HG03571 (cell line): ENCODE results near the gene PPP3CB.
"Not testable (repeated sequence)": the region's sequence is repeated elsewhere in the genome, so short reads cannot be mapped to it uniquely, and the experiment has no call there.

Source experiments
- ATAC-seq: cut with Tn5 transposase; IDR thresholded peaks from one replicate; pipeline ENCODE4 v1.9.1; 2021; ENCODE audit not compliant: unreplicated experiment

The PPP3CB gene

DNA sequence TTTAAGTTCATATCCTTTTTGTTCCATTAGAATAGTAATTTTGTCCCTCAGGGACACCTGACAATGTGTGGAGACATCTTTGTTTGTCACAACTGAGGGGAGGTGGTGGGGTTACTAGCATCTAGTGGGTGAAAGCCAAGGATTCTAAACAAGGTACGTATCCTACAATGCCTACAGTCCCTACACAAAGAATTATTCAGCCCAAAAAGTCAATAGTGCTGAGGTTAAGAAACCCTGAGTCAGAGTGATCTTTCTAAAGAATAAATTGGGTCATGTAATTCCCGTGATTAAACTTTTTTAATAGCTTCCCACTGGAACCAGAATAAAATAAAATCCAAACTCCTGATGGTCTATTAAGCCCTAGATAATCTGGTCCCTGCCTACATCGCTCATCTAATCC, 79.3 kb downstream of the PPP3CB start:
- no peak for ATAC-seq

DNA sequence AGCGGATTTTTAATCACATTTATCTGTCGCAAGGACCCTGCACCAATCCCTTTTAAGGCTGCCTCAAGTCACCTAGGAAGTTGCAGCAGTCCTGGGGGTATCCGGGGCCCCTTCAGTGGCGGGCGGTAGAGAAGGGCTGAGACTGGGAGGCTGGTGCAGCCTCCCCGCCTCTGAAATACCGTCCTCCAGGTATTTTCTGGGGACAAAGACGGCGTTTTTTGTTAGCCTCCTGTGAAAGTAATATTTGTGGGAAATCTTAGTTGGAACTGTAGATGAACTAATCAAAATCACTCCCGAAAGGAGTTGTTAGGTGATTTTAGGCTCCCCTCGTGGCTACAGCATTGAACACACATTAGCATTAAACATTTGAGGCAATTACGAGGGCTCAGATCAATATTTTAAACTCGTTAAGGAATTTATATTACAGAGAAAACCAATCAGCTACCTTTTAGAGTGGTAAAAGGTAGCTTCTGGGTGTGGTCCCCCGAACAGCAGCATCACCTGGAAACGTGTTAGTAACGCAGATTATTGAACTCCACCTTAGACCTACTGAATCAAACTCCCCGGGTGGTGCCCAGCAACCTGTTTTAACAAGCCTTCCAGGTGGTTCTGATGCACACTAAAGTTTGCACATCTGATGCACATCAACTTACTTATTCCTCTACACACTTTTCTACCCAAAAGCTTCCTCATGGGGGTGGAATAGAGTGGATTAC, 81.4 kb downstream of the PPP3CB start:
- ATAC-seq, result no peak

- peak; percentile 89 for ATAC-seq
Observed at GRCh38 chr10:73413528-73414229, 82.1 kb downstream of the PPP3CB start, which contains the start of gene ANXA7. Gene ANXA7 (minus strand): TSS chr10:73414058. CDS start chr10:73400856, 13,202 bp downstream.

DNA sequence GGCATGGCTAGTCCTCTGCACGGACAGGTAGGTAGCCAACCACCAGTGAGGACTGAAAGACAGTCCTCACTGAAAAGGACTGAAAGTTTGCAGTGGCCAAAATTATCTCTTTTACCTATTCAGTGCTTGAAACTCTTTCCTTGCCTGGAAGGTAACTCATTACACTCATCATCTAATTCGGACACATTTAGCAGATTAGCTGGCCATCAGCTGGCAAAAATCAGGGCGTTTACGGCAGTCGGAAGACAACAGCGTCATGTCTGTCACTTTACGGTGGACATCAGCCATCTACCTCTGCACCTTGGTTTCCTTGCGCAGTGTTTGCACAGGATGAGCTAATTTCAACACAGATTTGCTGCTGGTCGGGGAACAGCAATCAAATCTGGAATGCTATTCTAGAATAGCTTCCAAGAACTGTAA, 82.7 kb downstream of the PPP3CB start:
- peak; percentile 22 for ATAC-seq

GRCh38 chr10:73410897-73411296, 84.9 kb downstream of the PPP3CB start:
- no peak for ATAC-seq

DNA sequence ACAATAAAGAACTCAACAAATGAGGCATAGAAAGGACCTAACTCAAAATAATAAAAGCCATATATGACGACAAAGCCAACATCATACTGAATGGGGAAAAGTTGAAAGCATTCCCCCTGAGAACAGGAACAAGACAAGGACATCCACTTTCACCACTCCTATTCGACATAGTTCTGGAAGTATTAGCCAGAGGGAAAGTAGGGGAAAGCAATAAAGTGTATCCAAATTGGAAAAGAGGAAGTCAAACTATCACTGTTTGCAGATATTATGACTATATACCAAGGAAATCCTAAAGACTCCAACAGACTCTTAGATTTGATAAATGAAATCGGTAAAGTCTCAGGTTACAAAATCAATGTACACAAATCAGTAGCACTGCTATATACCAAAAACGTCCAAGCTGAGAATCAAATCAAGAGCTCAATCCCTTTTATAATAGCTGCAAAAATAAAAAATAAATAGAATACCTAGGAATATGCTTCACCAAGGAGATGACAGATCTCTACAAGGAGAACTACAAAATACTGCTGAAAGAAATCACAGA, 86.8 kb downstream of the PPP3CB start:
- ATAC-seq, result no peak

DNA sequence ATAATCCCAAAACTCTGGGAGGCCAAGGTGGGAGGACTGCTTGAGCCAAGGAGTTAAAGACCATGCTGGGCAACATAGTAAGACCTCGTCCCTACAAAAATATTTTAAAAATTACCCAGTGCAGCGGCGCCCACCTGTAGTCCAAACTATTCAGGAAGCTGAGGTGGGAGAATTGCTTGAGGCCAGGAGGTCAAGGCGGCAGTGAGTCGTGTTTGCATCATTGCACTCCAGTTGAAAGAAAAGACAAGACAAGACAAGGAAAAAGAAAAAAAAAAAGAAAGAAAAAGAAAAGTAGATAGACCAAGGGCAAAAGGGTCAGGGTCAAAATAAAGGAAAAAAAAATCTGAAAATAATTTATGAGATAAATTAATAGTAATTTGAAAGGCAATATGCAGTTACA, 87.8 kb downstream of the PPP3CB start:
- ATAC-seq, result no peak

DNA sequence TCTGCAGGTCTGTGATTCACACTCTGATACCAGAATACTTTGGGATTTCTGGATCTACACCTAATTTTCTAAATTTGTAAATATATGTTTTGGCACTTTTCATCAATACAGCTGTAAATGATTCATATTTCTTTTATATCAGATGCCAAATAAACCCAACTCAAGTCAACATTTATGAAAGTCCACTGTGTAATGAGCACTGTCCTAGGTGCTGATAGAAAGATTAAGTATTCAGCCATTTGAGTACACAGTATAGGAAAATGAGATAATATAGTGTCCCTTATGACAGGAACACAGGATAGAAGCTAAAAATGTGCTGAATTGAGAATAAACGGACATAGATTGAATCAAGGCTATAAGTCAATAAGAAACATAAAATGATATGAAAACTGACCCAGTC, 88.3 kb downstream of the PPP3CB start:
- ATAC-seq, result no peak

GRCh38 chr10:73406846-73407245, 89.0 kb downstream of the PPP3CB start:
- ATAC-seq, result no peak

DNA sequence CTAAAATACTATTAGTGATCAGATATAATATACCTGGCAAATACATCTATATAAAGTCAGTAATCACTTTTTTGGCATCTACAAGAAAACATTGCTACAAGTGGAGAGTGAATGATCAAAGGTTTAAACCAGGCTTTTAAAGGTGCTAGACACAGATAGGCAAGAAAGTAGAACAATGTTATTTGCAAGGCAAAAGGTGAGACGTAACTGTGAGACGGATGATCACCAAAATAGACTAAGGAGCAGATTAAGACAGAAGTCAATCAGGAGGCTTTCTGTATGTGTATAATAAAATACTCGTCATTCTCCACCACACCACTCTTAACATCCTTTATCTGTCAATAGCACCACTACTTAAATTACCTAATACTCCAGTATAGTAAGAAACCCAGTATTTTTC, 90.3 kb downstream of the PPP3CB start:
- no peak for ATAC-seq

DNA sequence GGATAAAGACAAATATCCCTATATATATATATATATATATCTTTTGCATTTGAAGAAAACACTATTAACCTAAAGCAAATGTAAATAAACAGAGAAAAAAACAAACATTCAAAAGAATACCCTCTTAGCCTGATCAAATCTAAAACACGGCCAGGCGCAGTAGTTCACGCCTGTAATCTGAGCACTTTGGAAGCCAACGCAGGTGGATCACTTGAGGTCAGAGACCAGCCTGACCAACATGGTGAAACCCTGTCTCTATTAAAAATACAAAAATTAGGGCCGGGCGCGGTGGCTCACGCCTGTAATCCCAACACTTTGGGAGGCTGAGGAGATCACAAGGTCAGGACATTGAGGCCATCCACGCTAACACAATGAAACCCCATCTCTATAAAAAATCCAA, 91.1 kb downstream of the PPP3CB start:
- ATAC-seq, result no peak

DNA sequence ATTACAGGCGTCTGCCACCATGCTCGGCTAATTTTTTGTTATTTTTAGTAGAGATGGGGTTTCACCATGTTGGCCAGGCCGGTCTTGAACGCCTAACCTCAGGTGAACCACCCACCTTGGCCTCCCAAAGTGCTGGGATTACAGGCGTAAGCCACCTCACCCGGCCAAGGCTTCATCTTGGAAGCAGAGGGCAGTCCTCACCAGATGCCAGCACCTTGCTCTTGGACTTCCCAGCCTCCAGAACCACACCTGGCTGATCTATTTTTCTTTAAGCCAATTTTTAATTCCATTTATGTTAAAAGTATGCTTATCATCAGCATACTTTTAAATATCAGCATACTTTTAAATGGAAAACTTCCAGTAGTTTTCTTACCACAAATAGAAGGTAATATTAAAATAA, 94.2 kb downstream of the PPP3CB start:
- ATAC-seq, result no peak

GRCh38 chr10:73399063-73399462, 96.8 kb downstream of the PPP3CB start:
- no peak for ATAC-seq

DNA sequence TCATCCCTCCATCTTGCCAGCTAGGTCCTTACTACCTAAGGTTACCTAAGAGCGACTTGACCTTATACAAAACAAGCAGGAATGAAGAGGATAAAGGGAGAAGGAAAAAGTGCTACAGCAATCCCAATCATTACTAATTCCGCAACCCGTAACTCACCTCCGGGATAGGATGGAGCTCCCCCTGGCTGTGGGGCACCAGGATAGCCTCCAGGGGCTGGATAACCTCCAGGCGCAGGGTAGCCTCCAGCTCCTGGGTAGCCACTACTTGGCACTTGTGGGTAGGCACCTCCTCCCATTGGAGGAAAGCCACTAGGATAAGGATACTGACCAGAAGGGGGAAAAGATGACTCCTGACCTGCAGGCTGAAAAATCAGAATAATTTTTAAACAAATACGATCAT, 97.8 kb downstream of the PPP3CB start:
- ATAC-seq, result no peak

- ATAC-seq, result not testable (repeated sequence)
Observed at GRCh38 chr10:73394325-73394724, 101.5 kb downstream of the PPP3CB start.

GRCh38 chr10:73388228-73388627, 107.6 kb downstream of the PPP3CB start:
- ATAC-seq, result no peak

DNA sequence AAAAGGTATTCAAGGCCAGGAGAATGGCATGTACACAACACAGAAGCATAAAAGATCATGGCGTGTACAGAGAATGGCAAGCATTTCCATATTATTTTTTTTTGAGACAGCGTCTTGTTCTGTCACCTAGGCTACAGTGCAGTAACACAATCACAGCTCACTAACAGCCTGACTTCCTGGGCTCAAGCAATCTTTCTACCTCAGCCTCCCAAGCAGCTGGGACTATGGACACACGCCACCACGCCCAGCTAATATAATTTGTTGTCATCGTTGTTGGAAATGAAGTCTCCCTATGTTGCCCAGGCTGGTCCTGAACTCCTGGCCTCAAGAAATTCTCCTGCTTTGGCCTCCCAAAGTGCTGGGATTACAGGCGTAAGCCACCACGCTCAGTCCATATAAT, 109.2 kb downstream of the PPP3CB start:
- no peak for ATAC-seq
